NK-92 (cell line): ENCODE measurements around the gene GLCCI1.
"Not testable (repeated sequence)": the region's sequence is repeated elsewhere in the genome, so short reads cannot be mapped to it uniquely, and the experiment has no call there.

Experiments
- DNase-seq: peaks from one replicate; lab custom pipeline; 2025; ENCODE audit not compliant: unreplicated experiment; lab: John Stamatoyannopoulos, UW

GLCCI1 gene

GRCh38 chr7:8044761-8045430 lies 76.3 kb downstream of the GLCCI1 start:
- DNase-seq: no peak

- DNase-seq: not testable (repeated sequence)
Observed at GRCh38 chr7:8048067-8048466, 79.5 kb downstream of the GLCCI1 start.

- DNase-seq: no peak
Observed at GRCh38 chr7:8051373-8051772, 82.8 kb downstream of the GLCCI1 start.

GRCh38 chr7:8051998-8052397 lies 83.4 kb downstream of the GLCCI1 start:
- no peak for DNase-seq

DNA sequence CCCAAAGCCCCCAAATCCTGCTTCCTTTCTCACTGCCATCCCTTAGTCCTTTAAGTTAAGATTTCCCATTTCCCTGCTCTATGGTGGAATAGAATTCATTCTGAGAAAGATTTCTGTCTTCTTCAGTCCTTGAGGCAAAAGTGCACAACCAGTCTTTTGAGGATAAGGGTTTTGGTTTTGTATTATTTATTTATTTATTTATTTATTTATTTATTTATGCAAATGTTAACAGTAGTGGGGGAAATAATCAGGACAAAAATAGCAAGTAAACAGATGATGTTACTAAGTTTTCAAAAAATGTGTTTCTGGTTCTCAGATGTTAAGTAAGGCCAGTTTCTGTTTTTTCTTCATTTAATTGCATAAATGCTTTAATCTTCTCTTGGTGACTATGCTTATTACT lies 84.2 kb downstream of the GLCCI1 start:
- no peak for DNase-seq

- no peak for DNase-seq
Observed at GRCh38 chr7:8056439-8056838, 87.8 kb downstream of the GLCCI1 start.

DNA sequence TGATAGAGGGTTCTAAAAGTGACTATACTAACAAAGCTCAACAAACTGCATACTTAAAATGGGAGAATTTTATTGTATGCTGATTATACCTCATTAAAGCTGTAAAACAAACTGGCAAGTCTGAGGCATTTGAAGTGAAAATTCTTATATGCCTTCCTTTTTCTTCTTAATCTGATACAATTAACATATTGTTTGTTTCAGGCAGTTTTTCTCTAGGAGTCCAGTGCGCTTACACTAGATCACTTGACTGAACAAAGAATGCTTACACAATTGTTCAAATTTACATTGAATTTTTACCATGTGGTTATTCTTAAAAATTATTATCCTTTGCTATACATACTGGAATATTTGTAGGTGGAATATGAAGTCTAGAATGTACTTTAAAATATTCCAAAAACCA lies 89.0 kb downstream of the GLCCI1 start:
- DNase-seq: no peak

GRCh38 chr7:8058322-8058721 lies 89.7 kb downstream of the GLCCI1 start:
- no peak for DNase-seq

DNA sequence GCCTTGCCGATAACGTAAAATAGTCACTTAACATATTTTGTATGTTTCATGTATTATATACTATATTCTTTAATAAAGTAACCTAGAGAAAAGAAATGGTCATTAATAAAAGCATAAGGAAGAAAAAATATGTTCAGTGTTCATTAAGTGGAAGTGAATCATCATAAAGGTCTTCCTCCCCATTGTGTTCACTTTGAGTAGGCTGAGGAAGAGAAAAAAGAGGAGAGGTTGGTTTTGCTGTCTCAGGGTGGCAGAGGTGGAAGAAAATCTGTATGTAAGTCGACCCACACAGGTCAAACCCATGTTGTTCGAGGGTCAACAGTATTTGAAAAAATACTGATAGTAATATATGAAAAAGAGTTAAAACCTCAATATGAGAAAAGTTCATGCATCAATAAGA lies 90.3 kb downstream of the GLCCI1 start:
- no peak for DNase-seq

- DNase-seq: no peak
Observed at GRCh38 chr7:8060241-8060640, 91.6 kb downstream of the GLCCI1 start.

- not testable (repeated sequence) for DNase-seq
Observed at GRCh38 chr7:8063300-8063699, 94.7 kb downstream of the GLCCI1 start.

GRCh38 chr7:8063706-8064297 lies 95.2 kb downstream of the GLCCI1 start:
- no peak for DNase-seq

- no peak for DNase-seq
Observed at GRCh38 chr7:8064828-8065227, 96.2 kb downstream of the GLCCI1 start.

DNA sequence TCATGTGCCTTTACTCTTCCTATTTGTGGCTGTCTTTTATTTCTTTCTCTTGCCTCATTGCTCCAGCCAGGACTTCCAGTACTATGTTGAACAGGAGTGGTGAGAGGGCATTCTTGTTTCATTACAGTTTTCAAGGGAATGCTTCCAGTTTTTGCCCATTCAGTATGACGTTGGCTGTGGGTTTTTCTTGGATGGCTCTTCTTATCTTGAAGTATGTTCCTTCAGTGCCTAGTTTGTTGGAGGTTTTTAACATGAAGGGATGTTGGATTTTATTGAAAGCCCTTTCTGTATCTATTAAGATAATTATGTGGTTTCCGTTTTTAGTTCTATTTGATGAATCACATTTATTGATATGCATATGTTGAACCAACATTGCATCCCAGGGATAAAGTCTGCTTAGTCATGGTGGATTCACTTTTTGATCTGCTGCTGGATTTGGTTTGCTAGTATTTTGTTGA lies 96.8 kb downstream of the GLCCI1 start:
- no peak for DNase-seq

- no peak for DNase-seq
Observed at GRCh38 chr7:8068892-8069686, 100.5 kb downstream of the GLCCI1 start.

GRCh38 chr7:8070451-8071180 lies 102.0 kb downstream of the GLCCI1 start:
- DNase-seq: no peak

DNA sequence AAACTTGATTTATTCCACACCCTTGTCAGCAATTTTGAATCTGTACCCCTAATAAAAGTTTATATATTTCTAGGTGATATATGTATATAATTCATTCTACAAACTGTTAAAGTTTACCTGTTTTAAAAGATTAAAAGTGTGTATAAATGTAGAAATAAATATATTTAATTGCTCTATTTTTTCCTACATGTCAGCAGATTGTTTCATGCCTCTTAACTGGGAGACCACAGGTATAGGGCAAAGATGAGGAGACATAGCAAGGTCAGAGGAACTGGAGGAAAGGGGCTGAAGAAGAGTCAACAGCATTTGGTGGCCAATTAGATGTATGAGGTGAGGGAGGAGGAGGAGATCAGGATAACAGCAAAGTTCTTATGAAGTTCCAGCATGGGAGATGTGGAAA lies 109.8 kb downstream of the GLCCI1 start:
- no peak for DNase-seq

DNA sequence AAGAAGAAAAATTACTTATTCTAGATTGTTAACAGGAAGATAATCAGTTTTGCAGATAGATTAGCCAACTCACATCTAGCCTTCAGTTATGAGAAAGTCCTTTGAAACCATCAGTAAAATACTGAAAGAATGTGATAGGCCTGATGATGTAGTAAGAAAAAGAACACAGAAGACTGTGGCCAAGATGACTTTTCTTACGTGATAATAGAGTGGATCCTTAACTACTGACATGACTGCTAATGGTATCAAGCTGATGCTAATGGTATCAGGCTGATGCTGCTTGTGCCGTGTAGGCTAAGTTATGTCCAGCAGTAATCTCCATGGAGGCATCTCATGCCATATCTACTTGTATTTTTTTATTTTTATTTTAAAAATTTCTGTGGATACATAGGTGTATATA lies 114.2 kb downstream of the GLCCI1 start:
- no peak for DNase-seq

GRCh38 chr7:8084836-8085235 lies 116.2 kb downstream of the GLCCI1 start:
- no peak for DNase-seq

DNA sequence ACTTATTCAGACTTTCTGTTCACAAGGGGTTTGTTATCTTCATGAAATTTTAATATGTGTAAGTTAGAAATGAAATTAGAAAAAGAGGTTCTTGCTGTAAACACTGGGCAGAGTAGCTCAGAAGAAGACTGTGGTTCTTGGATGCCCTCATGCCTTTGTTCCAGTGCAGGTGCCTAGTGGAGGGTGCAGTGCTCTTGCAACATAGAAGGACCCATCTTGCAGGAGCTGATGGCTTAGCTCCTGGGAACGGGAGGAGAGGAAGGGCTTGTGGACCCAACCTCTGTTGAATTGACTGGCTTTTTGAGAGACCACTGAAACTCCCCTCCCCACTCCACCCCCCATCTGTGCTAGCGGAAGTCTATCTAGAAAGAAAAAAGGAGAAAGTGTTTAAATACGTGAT lies 116.8 kb downstream of the GLCCI1 start:
- no peak for DNase-seq

- no peak for DNase-seq
Observed at GRCh38 chr7:8086239-8086638, 117.6 kb downstream of the GLCCI1 start.
